Measurements from ENCODE around the gene P2RY11.

P2RY11 gene

DNA sequence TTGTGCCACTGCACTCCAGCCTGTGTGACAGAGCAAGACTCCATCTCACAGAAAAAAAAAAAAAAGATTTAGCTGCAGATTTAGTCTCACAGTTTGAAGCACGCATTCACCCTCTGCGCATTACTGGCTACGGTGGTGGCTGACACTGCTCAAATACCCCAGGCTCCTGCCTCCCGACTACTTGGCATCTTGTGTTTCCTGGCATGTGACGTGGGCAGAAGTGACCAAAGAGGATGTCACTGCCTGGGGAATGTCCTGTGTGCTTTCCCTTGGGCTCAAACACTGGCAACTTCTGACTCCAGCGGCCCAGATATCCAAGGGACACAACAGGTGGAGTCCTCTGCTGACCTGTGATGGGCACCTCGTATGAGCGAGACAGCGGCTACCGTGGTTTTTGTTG lies 32.9 kb downstream of the P2RY11 start:
- no peak for TF ChIP-seq CTCF (IDR thresholded peaks at IDR 0.05; ENCODE audit: insufficient read depth, low read length, missing control alignments)
- ChIA-PET POLR2A (no interaction called here), CTCF (interaction anchor here (2.3 kb wide), 1 partner anchor 106 kb away, joined by 10 read pairs; no protein-coding TSS in a partner anchor)
- no peak for DNase-seq (ENCODE audit: low read depth, low spot score)
- H3K4me3 ChIP-seq (ENCODE audit: low read depth, low read length): no peak overlapping the region

- no peak overlapping the region for H3K4me3 ChIP-seq (ENCODE audit: low read depth, low read length)
- POLR2A ChIA-PET: no interaction called here
- no peak for DNase-seq (ENCODE audit: low read depth, low spot score)
- no peak for TF ChIP-seq CTCF (IDR thresholded peaks at IDR 0.05; ENCODE audit: insufficient read depth, low read length, missing control alignments)
- CTCF ChIA-PET: interaction anchor here (0.8 to 2.3 kb wide), 2 partner anchors 85 to 105 kb away, joined by 3 to 10 read pairs; no protein-coding TSS in a partner anchor
Measured at GRCh38 chr19:10145031-10145430, 33.5 kb downstream of the P2RY11 start.

DNA sequence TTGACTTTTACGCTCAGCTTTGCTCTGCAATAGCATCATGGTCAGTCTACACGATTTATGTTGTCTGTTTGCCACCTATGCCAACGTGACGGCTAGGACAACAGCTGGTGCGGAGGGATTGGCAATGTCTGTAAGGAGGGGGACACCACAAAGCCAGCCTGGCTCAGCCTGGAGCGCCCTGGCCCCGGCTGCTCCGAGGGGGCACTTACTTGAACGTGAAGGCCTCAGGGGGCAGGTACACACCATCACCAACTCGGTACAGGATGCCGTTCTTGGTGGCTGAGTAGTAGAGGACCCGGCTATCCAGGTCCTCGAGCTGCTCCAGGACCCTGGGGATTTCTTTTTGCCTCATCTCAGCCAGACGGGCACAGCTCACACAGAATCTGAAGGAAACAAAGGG lies 34.6 kb downstream of the P2RY11 start:
- POLR2A ChIA-PET: no interaction called here
- CTCF ChIA-PET: interaction anchor here (0.9 kb wide), 1 partner anchor 47 kb away, joined by 3 read pairs; no protein-coding TSS in a partner anchor
- DNase-seq (ENCODE audit: low read depth, low spot score): no peak
- no peak for TF ChIP-seq CTCF (IDR thresholded peaks at IDR 0.05; ENCODE audit: insufficient read depth, low read length, missing control alignments)
- H3K4me3 ChIP-seq (ENCODE audit: low read depth, low read length): no peak overlapping the region

DNA sequence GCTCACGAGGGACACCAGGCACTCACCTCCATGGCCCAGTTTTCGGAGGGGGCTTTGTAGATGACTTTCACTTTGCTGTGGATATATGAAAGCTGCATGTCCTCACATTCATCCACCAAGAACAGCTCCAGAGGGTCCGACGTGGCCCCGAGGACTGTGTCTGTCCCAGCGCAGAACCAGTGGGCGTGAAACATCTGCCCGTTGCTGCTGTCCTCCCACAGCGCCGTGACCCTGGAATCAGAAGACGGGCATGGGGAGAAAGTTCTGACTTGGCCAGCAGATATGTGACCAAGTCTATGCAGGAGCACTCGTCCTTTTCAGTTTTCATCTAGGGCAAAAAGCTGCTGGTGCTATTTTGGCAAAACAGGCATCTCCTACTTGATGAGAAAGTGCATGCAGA lies 37.9 kb downstream of the P2RY11 start:
- H3K4me3 ChIP-seq (ENCODE audit: low read depth, low read length): no peak overlapping the region
- POLR2A ChIA-PET: no interaction called here
- TF ChIP-seq CTCF (IDR thresholded peaks at IDR 0.05; ENCODE audit: insufficient read depth, low read length, missing control alignments): no peak
- DNase-seq (ENCODE audit: low read depth, low spot score): no peak
- CTCF ChIA-PET: no interaction called here

- no peak overlapping the region for H3K4me3 ChIP-seq (ENCODE audit: low read depth, low read length)
- ChIA-PET CTCF (no interaction called here), POLR2A (no interaction called here)
- TF ChIP-seq CTCF (IDR thresholded peaks at IDR 0.05; ENCODE audit: insufficient read depth, low read length, missing control alignments): no peak
- DNase-seq (ENCODE audit: low read depth, low spot score): no peak
Measured at GRCh38 chr19:10151521-10151920, 40.0 kb downstream of the P2RY11 start.

GRCh38 chr19:10152100-10152499 lies 40.6 kb downstream of the P2RY11 start:
- TF ChIP-seq CTCF (IDR thresholded peaks at IDR 0.05; ENCODE audit: insufficient read depth, low read length, missing control alignments): no peak
- H3K4me3 ChIP-seq (ENCODE audit: low read depth, low read length): no peak overlapping the region
- POLR2A ChIA-PET: no interaction called here
- CTCF ChIA-PET: interaction anchor here (1.5 kb wide), 1 partner anchor 9 kb away, joined by 3 read pairs; no protein-coding TSS in a partner anchor
- DNase-seq (ENCODE audit: low read depth, low spot score): no peak
